Activated T-cell treated with anti-CD3 and anti-CD28 coated beads for 4 hours (primary cell): ENCODE measurements around the gene NUDT13.
A peak's percentile ranks its signal among the peaks of the same experiment; 100 is the strongest.

Experiments used
- DNase-seq: peaks from one replicate; pipeline ENCODE4 v3.0.0-alpha.2; 2020

Gene NUDT13

GRCh38 chr10:73110345-73110849 is at the start of gene NUDT13:
NUDT13 (plus strand) TSS chr10:73110455; CDS start chr10:73114366, 3,911 bp downstream.
- DNase-seq = peak; percentile 18

- no peak for DNase-seq
Measured at GRCh38 chr10:73060738-73061635, 49.3 kb upstream of the NUDT13 start.

DNA sequence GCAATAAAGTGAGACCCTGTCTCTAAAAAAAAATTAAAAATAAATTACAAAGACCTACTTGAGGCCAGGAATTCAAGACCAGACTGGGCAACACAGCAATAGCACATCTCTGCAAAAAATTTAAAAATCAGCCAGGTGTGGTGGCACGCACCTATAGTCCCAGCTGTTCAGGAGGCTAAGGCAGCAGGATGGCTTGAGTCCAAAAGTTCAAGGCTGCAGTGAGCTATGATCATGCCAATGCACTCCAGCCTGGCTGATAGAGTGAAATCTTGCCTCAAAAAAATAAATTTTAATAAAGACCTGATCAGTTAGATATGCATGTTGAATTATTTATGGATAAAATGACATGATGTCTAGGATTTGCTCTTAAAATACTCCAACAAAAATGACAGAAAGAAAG is 48.5 kb upstream of the NUDT13 start:
- DNase-seq = no peak

DNA sequence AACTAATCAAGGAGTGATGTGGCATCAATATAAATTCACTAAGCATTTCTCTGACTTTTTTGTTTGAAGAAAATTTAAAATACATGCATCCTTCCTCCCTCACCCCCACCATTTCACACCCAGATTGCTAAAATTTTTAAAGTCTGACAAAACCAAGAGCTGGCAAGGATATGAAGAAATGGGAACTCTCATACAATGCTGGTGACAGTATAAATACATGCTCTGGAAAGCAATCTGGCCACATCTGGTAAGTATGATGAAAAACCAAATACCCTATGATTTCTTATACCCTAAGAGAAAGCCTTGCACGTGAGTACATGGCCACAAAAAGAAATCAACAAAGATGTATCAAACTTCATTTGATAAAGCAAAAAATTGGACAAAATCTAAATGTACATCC is 44.8 kb upstream of the NUDT13 start:
- no peak for DNase-seq

GRCh38 chr10:73073627-73074026 is 36.6 kb upstream of the NUDT13 start:
- no peak for DNase-seq

DNA sequence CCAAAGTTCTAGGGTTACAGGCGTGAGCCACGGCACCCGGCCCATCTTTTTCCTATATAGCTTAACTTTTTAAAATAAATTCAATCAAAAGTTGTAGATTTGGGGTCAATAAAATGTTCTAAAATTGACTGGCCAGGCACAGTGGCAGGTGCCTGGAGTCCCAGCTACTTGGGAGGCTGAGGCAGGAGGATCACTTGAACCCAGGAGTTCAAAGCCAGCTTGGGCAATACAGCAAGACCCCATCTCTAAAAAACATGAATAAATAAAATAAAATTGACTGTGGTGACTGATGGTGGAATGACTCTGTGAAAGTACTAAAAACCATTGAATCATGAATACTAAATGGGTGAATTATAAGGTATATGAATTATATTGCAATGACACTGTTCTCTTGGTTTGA is 34.4 kb upstream of the NUDT13 start:
- no peak for DNase-seq

- DNase-seq = no peak
Measured at GRCh38 chr10:73076360-73077183, 33.7 kb upstream of the NUDT13 start.

DNA sequence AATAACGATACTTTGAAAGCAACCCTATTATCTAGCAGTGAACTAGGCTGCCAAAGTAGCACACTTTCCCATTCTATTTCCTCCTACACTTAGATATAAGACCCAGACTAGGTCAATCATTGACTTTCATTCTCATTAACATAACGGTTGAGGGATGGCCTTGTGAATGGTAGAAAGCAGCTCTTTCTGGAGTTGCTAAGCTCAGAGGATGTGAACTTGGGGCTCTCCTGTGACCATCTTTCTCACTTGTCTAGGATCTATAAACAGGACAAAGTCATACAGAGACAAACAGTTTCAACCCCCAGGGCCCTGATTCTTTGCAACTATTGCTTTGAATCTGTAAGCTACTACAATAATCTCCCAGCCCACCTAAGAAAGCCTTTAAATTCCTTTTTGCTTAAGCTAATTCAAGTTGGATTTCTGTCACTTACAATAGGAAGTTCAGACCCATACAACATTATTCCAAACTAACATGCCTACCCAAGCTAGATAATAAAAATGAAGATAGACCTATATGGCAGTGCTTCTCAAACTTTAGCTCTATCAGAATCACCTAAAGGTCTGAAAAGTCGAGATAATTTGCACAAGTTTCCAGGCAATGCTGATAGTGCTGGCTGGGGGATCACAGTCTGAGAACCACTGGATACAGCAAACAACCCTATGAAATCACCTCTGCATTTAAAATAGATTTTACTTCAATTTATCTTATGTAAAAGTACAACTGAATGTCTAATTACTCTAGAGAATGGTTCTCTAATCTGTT is 30.3 kb upstream of the NUDT13 start:
- no peak for DNase-seq

DNA sequence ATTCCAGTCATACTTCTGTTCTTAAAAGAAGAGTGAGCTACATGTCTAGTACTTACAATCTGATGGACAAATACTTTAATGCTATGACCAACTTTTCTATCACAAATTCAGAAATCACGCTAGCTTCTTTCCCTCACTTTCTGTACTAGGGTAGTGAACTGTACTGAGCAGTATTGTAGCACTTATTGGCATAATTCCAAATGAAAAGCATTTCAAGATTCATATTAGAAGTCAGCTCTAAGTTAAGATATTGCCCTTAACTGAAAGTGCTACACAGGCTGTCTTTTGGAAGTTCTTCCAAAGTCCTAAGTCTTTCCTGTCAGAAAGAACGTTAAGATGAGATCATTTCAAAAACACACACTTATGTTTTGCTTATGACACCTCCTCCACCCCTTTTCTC is 27.0 kb upstream of the NUDT13 start:
- DNase-seq = no peak

- DNase-seq = no peak
Measured at GRCh38 chr10:73084209-73084608, 26.0 kb upstream of the NUDT13 start.

DNA sequence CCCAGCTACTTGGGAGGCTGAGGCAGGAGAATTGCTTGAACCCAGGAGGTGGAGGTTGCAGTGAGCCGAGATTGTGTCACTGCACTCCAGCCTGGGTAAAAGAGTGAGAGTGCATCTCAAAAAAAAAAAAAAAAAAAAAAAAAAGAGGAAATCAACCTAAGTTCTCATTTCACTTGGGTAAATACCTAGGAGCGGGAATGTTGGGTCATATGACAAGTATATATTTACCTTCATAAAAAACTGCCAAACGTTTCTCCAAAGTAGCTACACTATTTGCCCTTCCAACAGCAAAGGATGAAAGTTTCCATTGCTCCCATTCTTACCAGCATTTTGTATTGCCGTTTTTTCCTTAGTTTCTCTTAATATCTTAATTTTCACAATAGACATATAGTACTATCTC is 23.4 kb upstream of the NUDT13 start:
- no peak for DNase-seq

- no peak for DNase-seq
Measured at GRCh38 chr10:73088304-73088703, 22.0 kb upstream of the NUDT13 start.

- DNase-seq = no peak
Measured at GRCh38 chr10:73092830-73093229, 17.4 kb upstream of the NUDT13 start.

DNA sequence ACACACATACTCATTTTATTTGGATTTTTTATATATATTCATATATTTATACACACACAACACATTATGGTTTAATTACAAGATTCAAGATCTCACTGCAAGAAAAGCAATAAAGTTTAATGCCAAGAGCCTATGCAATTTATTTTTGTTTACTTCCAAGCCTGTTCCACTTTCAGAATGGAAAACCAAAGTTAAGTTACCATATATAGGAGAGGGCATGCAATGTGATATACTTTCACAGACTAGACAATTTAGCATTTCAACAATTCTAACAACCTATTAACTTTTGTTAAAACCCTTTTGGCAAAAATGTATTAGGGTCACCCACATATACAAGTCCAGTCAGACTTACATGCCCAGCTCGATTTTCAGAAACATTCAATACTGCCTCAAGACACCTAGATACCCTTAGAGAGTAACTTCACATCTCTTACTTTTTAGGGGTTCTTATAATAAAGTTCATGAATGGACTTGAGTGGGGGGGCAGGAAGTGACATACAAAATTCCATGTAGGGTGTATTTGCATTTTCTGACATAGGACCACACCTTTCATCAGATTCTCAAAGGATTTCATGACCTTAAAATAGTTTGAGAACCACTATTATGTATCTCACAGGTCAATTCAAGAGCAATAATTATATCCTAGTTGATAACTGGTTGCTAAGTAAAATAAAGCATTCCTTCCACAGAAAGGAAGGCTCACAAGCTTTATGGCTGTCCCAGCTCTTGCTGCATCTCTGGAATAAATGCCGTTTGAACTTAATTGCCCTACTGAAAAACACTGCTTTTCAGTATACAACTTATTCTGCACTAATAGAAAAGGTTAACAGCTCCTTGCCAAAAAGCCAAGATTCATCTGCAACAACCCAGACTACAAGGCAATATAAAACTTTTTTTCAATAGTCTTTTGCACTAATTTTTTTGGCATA is 16.1 kb upstream of the NUDT13 start:
- DNase-seq = no peak

- DNase-seq = no peak
Measured at GRCh38 chr10:73094986-73095480, 15.2 kb upstream of the NUDT13 start.

- peak; percentile 13 for DNase-seq
Measured at GRCh38 chr10:73095481-73096021, 14.7 kb upstream of the NUDT13 start.

DNA sequence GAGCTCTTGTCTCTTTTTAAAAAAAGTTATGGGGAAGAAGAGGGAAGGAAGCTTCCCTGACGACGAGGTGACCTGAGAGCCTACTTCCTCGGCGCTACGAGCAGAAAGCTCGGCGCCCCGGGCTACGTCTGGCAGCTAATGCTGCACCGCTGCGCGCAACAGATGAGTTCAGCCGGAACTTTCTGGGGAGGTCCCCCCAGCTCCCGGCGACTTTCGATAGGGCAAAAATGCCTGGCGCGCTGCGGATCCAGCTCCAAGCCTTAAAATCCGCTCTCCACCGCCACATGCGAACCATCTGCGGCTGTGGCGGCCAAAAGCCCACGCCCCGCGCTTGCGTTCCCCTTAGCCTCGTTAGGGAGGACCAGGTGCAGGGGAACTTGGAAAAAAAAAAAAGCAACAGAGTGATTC is 14.2 kb upstream of the NUDT13 start:
- DNase-seq = peak; percentile 49

- DNase-seq = peak; percentile 95
Measured at GRCh38 chr10:73096449-73097304, 13.6 kb upstream of the NUDT13 start, which contains the start of gene P4HA1. P4HA1 (minus strand) TSS chr10:73096866; CDS start chr10:73074883, 21,983 bp downstream.

GRCh38 chr10:73097305-73097670 is 13.0 kb upstream of the NUDT13 start:
- no peak for DNase-seq

GRCh38 chr10:73099141-73099540 is 11.1 kb upstream of the NUDT13 start:
- DNase-seq = no peak
